H1 (cell line): ENCODE data around the gene P2RX1. TPM values are rescaled to one million over a fixed set of nuclear protein-coding genes. Genes with fewer than 3 reads are reported as not detected.

Experiments used
- BCL11A ChIP-seq, 2 experiments: IDR thresholded peaks; one replicate each; pipeline ENCODE4 v1.6.1; 2011; ENCODE audit warnings: low read depth in 2 of 2, low read length in 2 of 2, mild to moderate bottlenecking in 2 of 2
- CHD1 ChIP-seq: IDR thresholded peaks from 2 replicates; pipeline ENCODE4 v1.6.1; 2012; ENCODE audit warnings: low read depth, low read length, improper control_type of control experiment
- EZH2 ChIP-seq: fragments of 200-600 bp; sonication (generic); IDR thresholded peaks from 2 replicates; pipeline ENCODE4 v1.7.1; 2012; ENCODE audit warnings: low read depth, mild to moderate bottlenecking, moderate library complexity, low read length, inconsistent platforms; ENCODE audit not compliant: severe bottlenecking
- RFX5 ChIP-seq: IDR thresholded peaks from 2 replicates; pipeline ENCODE4 v1.6.1; 2011; ENCODE audit warnings: low read depth, low read length, improper control_type of control experiment, borderline replicate concordance
- SUZ12 ChIP-seq: fragments of 200-600 bp; sonication (generic); IDR thresholded peaks from 2 replicates; pipeline ENCODE4 v1.6.1; 2012; ENCODE audit warnings: mild to moderate bottlenecking, inconsistent platforms, low read length, moderate library complexity, mixed read lengths
- TBP ChIP-seq: IDR thresholded peaks from 2 replicates; pipeline ENCODE4 v1.6.1; 2011; ENCODE audit warnings: low read depth, low read length, improper control_type of control experiment
- polyA plus RNA-seq, 7 experiments: library from polyadenylated mRNA; depleted of rRNA in 3 of 7; stranded (reverse) in 5 of 7; unstranded in 2 of 7; fragments of >200 nt in 5 of 7; fragments of 200-250 nt in 2 of 7; gene quantifications; 1 replicate in 5 of 7; 2 replicates in 1 of 7; 4 replicates in 1 of 7; pipeline versions ENCODE4 v1.2.1 to v1.2.3, GENCODE V29; 2011 to 2013; ENCODE audit warnings: missing spikeins in 2 of 7, mixed read lengths in 2 of 7
- total RNA-seq: library from RNA; stranded (reverse); fragmentation: NEBNext Ultra II Directional; extraction: Animal tissue kit (Norgen Biotek cat#: 25700); gene quantifications from 2 replicates; pipeline ENCODE4 v1.2.1, GENCODE V29; 2021

The P2RX1 gene
- total and polyA plus RNA-seq, 2 of the 8 experiments (the other 6 are each of a cell fraction or from before 2014, with no cell fraction given) = 0.45 to 1.1 TPM

DNA sequence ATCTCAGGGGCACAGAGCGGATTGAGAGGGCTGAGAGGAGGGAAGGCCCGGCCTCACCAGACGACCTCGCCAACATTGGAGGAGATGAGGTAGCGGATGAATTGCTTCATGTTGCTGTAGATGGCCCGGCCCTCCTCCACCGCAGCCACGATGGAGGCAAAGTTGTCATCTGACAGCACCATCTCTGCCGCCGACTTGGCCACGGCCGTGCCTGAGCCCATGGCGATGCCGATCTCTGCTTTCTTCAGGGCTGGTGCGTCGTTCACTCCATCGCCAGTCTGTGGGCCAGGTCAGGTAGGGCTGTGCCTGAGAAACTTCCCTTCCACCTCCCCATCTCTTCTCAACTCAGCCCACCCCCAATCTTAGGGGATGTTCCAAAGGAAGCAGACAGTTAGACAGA is 21.1 kb upstream of the P2RX1 start (continued):
- TF ChIP-seq SUZ12 = no peak
- TF ChIP-seq RFX5 = no peak
- TF ChIP-seq TBP = no peak
- no peak for TF ChIP-seq BCL11A (IDR thresholded peaks at IDR 0.05; ENCODE audit: low read depth in 2 of 2, low read length in 2 of 2)
- no peak for TF ChIP-seq EZH2
- TF ChIP-seq CHD1 = no peak
